ENCODE results near the gene KRTAP17-1. TPM values are rescaled to one million over a fixed set of nuclear protein-coding genes. Genes with fewer than 3 reads are reported as not detected.

Gene KRTAP17-1
- total RNA-seq, 1 donor from 2014 or later: not detected

DNA sequence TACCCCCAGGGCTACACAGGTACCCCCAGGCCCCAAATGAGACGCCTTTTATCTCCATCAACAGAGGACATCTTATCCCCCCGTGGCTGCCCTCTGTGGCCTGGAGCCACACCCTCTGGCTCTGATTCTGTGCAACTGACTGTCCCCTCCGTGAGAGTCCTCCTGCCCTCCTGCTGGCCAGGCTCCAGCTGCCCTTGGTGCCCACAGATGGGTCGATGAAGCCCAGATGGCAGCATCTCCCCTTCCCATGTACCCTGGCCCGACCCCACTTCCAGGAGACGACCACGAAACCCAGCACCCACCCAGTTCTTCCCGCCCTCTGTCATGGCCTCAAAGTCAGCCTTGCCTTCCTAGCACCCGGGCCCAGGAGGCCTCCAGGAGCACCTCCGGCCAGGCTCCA is 9.6 kb upstream of the KRTAP17-1 start:
- Mint-ChIP-seq H3K27me3 (ENCODE audit: unreplicated experiment) (peaks cover 1% of the 10 kb centered on the region), H3K9me3 (ENCODE audit: unreplicated experiment) (no peaks in the 10 kb centered on the region), H3K4me3 (ENCODE audit: unreplicated experiment) (no peak overlapping the region), H3K4me1 (ENCODE audit: unreplicated experiment) (no peaks in the 10 kb centered on the region), H3K27ac (ENCODE audit: unreplicated experiment) (no peak overlapping the region), H3K36me3 (ENCODE audit: low read depth, unreplicated experiment) (peaks cover 3% of the 10 kb centered on the region)
- no peak for DNase-seq (ENCODE audit: low spot score)
- TF ChIP-seq, protein P1, sequence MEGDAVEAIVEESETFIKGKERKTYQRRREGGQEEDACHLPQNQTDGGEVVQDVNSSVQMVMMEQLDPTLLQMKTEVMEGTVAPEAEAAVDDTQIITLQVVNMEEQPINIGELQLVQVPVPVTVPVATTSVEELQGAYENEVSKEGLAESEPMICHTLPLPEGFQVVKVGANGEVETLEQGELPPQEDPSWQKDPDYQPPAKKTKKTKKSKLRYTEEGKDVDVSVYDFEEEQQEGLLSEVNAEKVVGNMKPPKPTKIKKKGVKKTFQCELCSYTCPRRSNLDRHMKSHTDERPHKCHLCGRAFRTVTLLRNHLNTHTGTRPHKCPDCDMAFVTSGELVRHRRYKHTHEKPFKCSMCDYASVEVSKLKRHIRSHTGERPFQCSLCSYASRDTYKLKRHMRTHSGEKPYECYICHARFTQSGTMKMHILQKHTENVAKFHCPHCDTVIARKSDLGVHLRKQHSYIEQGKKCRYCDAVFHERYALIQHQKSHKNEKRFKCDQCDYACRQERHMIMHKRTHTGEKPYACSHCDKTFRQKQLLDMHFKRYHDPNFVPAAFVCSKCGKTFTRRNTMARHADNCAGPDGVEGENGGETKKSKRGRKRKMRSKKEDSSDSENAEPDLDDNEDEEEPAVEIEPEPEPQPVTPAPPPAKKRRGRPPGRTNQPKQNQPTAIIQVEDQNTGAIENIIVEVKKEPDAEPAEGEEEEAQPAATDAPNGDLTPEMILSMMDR (IDR thresholded peaks at IDR 0.05; ENCODE audit: unreplicated experiment): no peak

DNA sequence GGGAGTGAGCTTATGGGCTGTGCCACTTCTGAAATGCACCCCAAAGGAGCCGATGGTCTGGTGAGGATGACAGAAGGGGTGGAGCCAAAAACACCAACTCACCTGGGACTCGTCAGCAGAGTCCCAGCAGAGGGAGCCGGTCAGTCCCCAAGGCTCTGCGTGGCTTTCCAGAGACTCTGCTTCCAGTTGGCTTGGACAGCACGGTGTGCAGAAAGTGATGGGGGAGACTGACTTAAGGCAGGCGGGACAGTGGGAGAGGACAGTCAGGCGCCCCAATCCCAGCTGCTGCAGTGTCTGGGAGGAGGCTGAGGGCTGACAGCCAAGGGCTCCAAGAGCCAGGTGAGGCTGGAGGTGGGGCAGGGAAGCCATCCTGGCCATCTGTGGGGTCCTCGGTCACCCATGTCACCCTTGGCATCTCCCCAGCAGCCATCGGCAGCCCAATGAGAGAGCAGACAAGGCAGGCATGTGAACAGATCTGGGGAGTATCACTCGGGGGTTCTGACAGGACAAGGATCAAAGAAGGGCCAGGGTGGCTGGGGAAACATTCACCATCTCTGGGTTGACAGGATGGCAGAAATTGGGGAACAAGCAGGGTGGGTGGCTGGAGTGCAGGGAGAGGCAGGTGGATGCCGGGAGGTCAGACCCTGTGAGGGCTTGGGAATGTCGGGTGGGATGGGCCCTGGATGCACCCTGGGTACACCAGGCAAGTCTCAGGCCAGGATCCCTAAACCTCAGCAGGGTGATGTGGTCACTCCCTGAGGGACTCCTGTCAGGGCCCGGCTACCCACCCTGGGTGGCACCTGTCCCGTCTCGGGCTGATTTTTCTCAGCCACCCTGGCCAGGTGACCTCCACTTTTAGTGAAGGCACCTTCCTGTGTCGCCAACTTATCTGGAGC is 8.9 kb upstream of the KRTAP17-1 start:
- H3K36me3 Mint-ChIP-seq (ENCODE audit: low read depth, unreplicated experiment): peaks cover 3% of the 10 kb centered on the region
- H3K4me1 Mint-ChIP-seq (ENCODE audit: unreplicated experiment): no peaks in the 10 kb centered on the region
- TF ChIP-seq, protein P1 (IDR thresholded peaks at IDR 0.05; ENCODE audit: unreplicated experiment): no peak
- no peak for DNase-seq (ENCODE audit: low spot score)
- H3K9me3 Mint-ChIP-seq (ENCODE audit: unreplicated experiment): no peaks in the 10 kb centered on the region
- no peak overlapping the region for H3K27ac Mint-ChIP-seq (ENCODE audit: unreplicated experiment)
- peaks cover 1% of the 10 kb centered on the region for H3K27me3 Mint-ChIP-seq (ENCODE audit: unreplicated experiment)
- H3K4me3 Mint-ChIP-seq (ENCODE audit: unreplicated experiment): no peak overlapping the region

- TF ChIP-seq, protein P1 (IDR thresholded peaks at IDR 0.05; ENCODE audit: unreplicated experiment): no peak
- DNase-seq (ENCODE audit: low spot score): no peak
- Mint-ChIP-seq H3K9me3 (ENCODE audit: unreplicated experiment) (no peaks in the 10 kb centered on the region), H3K4me3 (ENCODE audit: unreplicated experiment) (peak overlapping the region; percentile 53), H3K36me3 (ENCODE audit: low read depth, unreplicated experiment) (peaks cover 3% of the 10 kb centered on the region), H3K4me1 (ENCODE audit: unreplicated experiment) (no peaks in the 10 kb centered on the region), H3K27me3 (ENCODE audit: unreplicated experiment) (peaks cover 1% of the 10 kb centered on the region), H3K27ac (ENCODE audit: unreplicated experiment) (peak overlapping the region; percentile 59)
Observed at GRCh38 chr17:41322903-41323895, 7.7 kb upstream of the KRTAP17-1 start.

GRCh38 chr17:41322094-41322902 is 6.8 kb upstream of the KRTAP17-1 start:
- Mint-ChIP-seq H3K4me1 (ENCODE audit: unreplicated experiment) (no peaks in the 10 kb centered on the region), H3K27me3 (ENCODE audit: unreplicated experiment) (peaks cover 1% of the 10 kb centered on the region)

More at GRCh38 chr17:41322094-41322902, 6.8 kb upstream of the KRTAP17-1 start:
- H3K4me3 Mint-ChIP-seq (ENCODE audit: unreplicated experiment): no peak overlapping the region
- DNase-seq (ENCODE audit: low spot score): no peak
- TF ChIP-seq, protein P1 (IDR thresholded peaks at IDR 0.05; ENCODE audit: unreplicated experiment): peak; percentile 86
- no peaks in the 10 kb centered on the region for H3K9me3 Mint-ChIP-seq (ENCODE audit: unreplicated experiment)
- H3K27ac Mint-ChIP-seq (ENCODE audit: unreplicated experiment): no peak overlapping the region
- H3K36me3 Mint-ChIP-seq (ENCODE audit: low read depth, unreplicated experiment): peaks cover 3% of the 10 kb centered on the region

Data from endothelial cell (in vitro differentiated cells).